ENCODE results near the gene PDYN. TPM values are rescaled to one million over a fixed set of nuclear protein-coding genes. Genes with fewer than 3 reads are reported as not detected.
A peak's percentile ranks its signal among the peaks of the same experiment; 100 is the strongest.

PDYN gene
- polyA plus RNA-seq, 1 donor: 0.52 TPM

- no peak for DNase-seq
Observed at GRCh38 chr20:1994627-1995026, 769 bp upstream of the PDYN start.

GRCh38 chr20:1992359-1993110 lies 1.3 kb downstream of the PDYN start:
- DNase-seq: no peak

GRCh38 chr20:1987826-1988225 lies 6.0 kb downstream of the PDYN start:
- no peak for DNase-seq

GRCh38 chr20:1983301-1983700 lies 10.6 kb downstream of the PDYN start:
- DNase-seq: no peak

- no peak for DNase-seq
Observed at GRCh38 chr20:1982686-1983085, 11.2 kb downstream of the PDYN start.

GRCh38 chr20:1979106-1979778 lies 14.6 kb downstream of the PDYN start:
- no peak for DNase-seq

GRCh38 chr20:1975291-1975690 lies 18.6 kb downstream of the PDYN start:
- DNase-seq: no peak

- no peak for DNase-seq
Observed at GRCh38 chr20:1973601-1974440, 20.0 kb downstream of the PDYN start.

GRCh38 chr20:1971893-1972586 lies 21.8 kb downstream of the PDYN start:
- DNase-seq: no peak

GRCh38 chr20:1968964-1969363 lies 24.9 kb downstream of the PDYN start:
- DNase-seq: no peak

- peak; percentile 72 for DNase-seq
Observed at GRCh38 chr20:1965520-1966351, 28.1 kb downstream of the PDYN start.

GRCh38 chr20:1964659-1965405 lies 29.0 kb downstream of the PDYN start:
- DNase-seq: no peak

GRCh38 chr20:1964061-1964460 lies 29.8 kb downstream of the PDYN start:
- DNase-seq: no peak

- no peak for DNase-seq
Observed at GRCh38 chr20:1961374-1961773, 32.5 kb downstream of the PDYN start.

GRCh38 chr20:1959156-1959555 lies 34.7 kb downstream of the PDYN start:
- no peak for DNase-seq

GRCh38 chr20:1958426-1958825 lies 35.4 kb downstream of the PDYN start:
- no peak for DNase-seq

GRCh38 chr20:1955217-1955616 lies 38.6 kb downstream of the PDYN start:
- no peak for DNase-seq

GRCh38 chr20:1953621-1954020 lies 40.2 kb downstream of the PDYN start:
- DNase-seq: no peak

- DNase-seq: no peak
Observed at GRCh38 chr20:1952737-1953530, 40.9 kb downstream of the PDYN start.
